ENCODE results near the gene TRMT61A. TPM values are rescaled to one million over a fixed set of nuclear protein-coding genes. Genes with fewer than 3 reads are reported as not detected.
A peak's percentile ranks its signal among the peaks of the same experiment; 100 is the strongest.

Gene TRMT61A
- total and polyA plus RNA-seq, 2 of the 13 experiments (the other 11 are each of a cell fraction or from before 2014, with no cell fraction given): 6.5 to 13.6 TPM

GRCh38 chr14:103521951-103522563 lies 6.9 kb upstream of the TRMT61A start:
- H4K20me1 ChIP-seq (ENCODE audit: insufficient read depth, low read length): no peaks in the 10 kb centered on the region
- peak overlapping the region; percentile 39 for H3K27ac ChIP-seq (ENCODE audit: extremely low read length, insufficient read depth, low read length)
- TSS peak; percentile 56 for BruUV-seq (replicated peaks)
- H3K9ac ChIP-seq (ENCODE audit: insufficient read depth, low read depth, low read length): peak overlapping the region; percentile 73
- H3K9me3 ChIP-seq (ENCODE audit: low read length): no peaks in the 10 kb centered on the region
- H3K79me2 ChIP-seq (ENCODE audit: insufficient read depth, low read length): peaks cover 4% of the 10 kb centered on the region
- POLR2A ChIA-PET: interaction anchor here (1.1 to 1.5 kb wide), 3 partner anchors 14 to 28 kb away, joined by 4 to 9 read pairs (median 6); no protein-coding TSS in a partner anchor
- peaks cover 0 to 10% of the 10 kb centered on the region in 2 experiments; a peak in 3 of 5 replicates for H3K36me3 ChIP-seq (replicated peaks in 1 of 2; ENCODE audit: control insufficient read depth in 1 of 2, insufficient read depth in 2 of 2, low read length in 2 of 2)
- in situ Hi-C loops (cut with HindIII; ENCODE audit: extremely low pct_ligation_motif_present, low pct_unique_long_range_greater_than_20kb) (no loop called here), intact Hi-C loops (cut with micrococcal nuclease; ENCODE audit: unreplicated experiment) (no loop called here)
- peak overlapping the region; percentile 68 to 81 (median 70); a peak in 5 of 6 replicates for H3K4me3 ChIP-seq (replicated peaks in 1 of 3; ENCODE audit: insufficient read depth in 1 of 3, low read depth in 2 of 3, low read length in 3 of 3)
- CTCF ChIA-PET (ENCODE audit: low intra/inter-chr PET ratio, low total read pairs): no interaction called here
- DNase-seq (ENCODE audit: low spot score): no peak
- no peak overlapping the region for H2AFZ ChIP-seq (ENCODE audit: low read length)
- H3K27me3 ChIP-seq (ENCODE audit: control insufficient read depth in 1 of 2, insufficient read depth in 2 of 2, low read length in 2 of 2): no peaks in the 10 kb centered on the region
- 8% methylated on average over 18 of the region's 74 CpGs for WGBS (ENCODE audit: low lambda C conversion rate)
- H3K4me1 ChIP-seq (ENCODE audit: insufficient read depth, low read length): peaks cover 66% of the 10 kb centered on the region
- ATAC-seq: no peak
- FAIRE-seq: no peak
- H3K4me2 ChIP-seq (ENCODE audit: low read depth, low read length): peak overlapping the region; percentile 85
- peak; percentile 49; the same call in 1 of the 2 replicates for TF ChIP-seq HOXA3 (CRISPR knock-in tag; IDR thresholded peaks at IDR 0.05)
- TF ChIP-seq ATF7 (IDR thresholded peaks at IDR 0.05): peak; percentile 73
- no peak; the same call in 1 of the 2 replicates for TF ChIP-seq ATF7 (CRISPR knock-in tag; IDR thresholded peaks at IDR 0.05)
- TF ChIP-seq RFXAP (CRISPR knock-in tag; IDR thresholded peaks at IDR 0.05; ENCODE audit: borderline replicate concordance): no peak
- TF ChIP-seq ZNF343 (CRISPR knock-in tag; IDR thresholded peaks at IDR 0.05): 0 out of 2 replicates have a peak, but pooled peaks have one; percentile 39
- no peak for TF ChIP-seq ZNF616 (CRISPR knock-in tag; IDR thresholded peaks at IDR 0.05; ENCODE audit: low read depth)
- TF ChIP-seq ZNF687 (CRISPR knock-in tag; IDR thresholded peaks at IDR 0.05): peak; percentile 75
- 0 out of 2 replicates have a peak, but pooled peaks have one; percentile 69 for TF ChIP-seq ZNF672 (CRISPR knock-in tag; IDR thresholded peaks at IDR 0.05)
- TF ChIP-seq SAP130 (CRISPR knock-in tag; IDR thresholded peaks at IDR 0.05; ENCODE audit: low read depth): 0 out of 2 replicates have a peak, but pooled peaks have one; percentile 21
- TF ChIP-seq ZNF790 (CRISPR knock-in tag; IDR thresholded peaks at IDR 0.05; ENCODE audit: borderline replicate concordance): no peak
- TF ChIP-seq MAX (IDR thresholded peaks at IDR 0.05): 0 out of 2 replicates have a peak, but pooled peaks have one; percentile 38
- peak; percentile 20 for TF ChIP-seq ASH2L (IDR thresholded peaks at IDR 0.05; ENCODE audit: insufficient read length, low read depth, low read length)
- TF ChIP-seq ZBTB38 (CRISPR knock-in tag; IDR thresholded peaks at IDR 0.05): peak; percentile 60
- TF ChIP-seq GABPB1 (CRISPR knock-in tag; IDR thresholded peaks at IDR 0.05): 0 out of 2 replicates have a peak, but pooled peaks have one; percentile 14
- peak; percentile 95 for TF ChIP-seq CREB1 (IDR thresholded peaks at IDR 0.05)
- no peak for TF ChIP-seq CREB1 (CRISPR knock-in tag; IDR thresholded peaks at IDR 0.05)
- TF ChIP-seq NR2F6 (IDR thresholded peaks at IDR 0.05): no peak
- TF ChIP-seq NR2F6 (CRISPR knock-in tag; IDR thresholded peaks at IDR 0.05): 0 out of 2 replicates have a peak, but pooled peaks have one; percentile 18
- no peak for TF ChIP-seq ZNF512B (CRISPR knock-in tag; IDR thresholded peaks at IDR 0.05; ENCODE audit: borderline replicate concordance)
